IPS-15b (cell line): Measurements from ENCODE around the gene PHF8.

Experiments used
- H3K27me3 ChIP-seq: one replicate; pipeline ENCODE4 v1.6.1; 2013; ENCODE audit warnings: low read length; ENCODE audit not compliant: control insufficient read depth, insufficient read depth
- H3K36me3 ChIP-seq: one replicate; pipeline ENCODE4 v1.6.1; 2013; ENCODE audit warnings: low read length; ENCODE audit not compliant: control insufficient read depth, insufficient read depth
- H3K4me1 ChIP-seq: one replicate; pipeline ENCODE4 v1.6.1; 2013; ENCODE audit warnings: mild to moderate bottlenecking, low read length; ENCODE audit not compliant: control insufficient read depth, insufficient read depth
- H3K4me3 ChIP-seq: one replicate; pipeline ENCODE4 v1.5.1; 2013; ENCODE audit warnings: low read depth, low read length
- H3K9ac ChIP-seq: one replicate; pipeline ENCODE4 v1.6.1; 2013; ENCODE audit warnings: low read depth, mild to moderate bottlenecking, low read length
- H3K9me3 ChIP-seq: one replicate; pipeline ENCODE4 v1.6.1; 2013; ENCODE audit warnings: mild to moderate bottlenecking, low read length; ENCODE audit not compliant: control insufficient read depth, insufficient read depth

The PHF8 gene

GRCh38 chrX:53926030-53926429 lies 118.2 kb downstream of the PHF8 start:
- Histone ChIP-seq H3K27me3 (no peaks in the 10 kb centered on the region), H3K9me3 (no peaks in the 10 kb centered on the region), H3K4me3 (no peak overlapping the region), H3K4me1 (no peaks in the 10 kb centered on the region), H3K36me3 (no peaks in the 10 kb centered on the region), H3K9ac (no peak overlapping the region)

GRCh38 chrX:53918702-53919101 lies 125.6 kb downstream of the PHF8 start:
- H3K4me3 ChIP-seq: no peak overlapping the region
- H3K36me3 ChIP-seq: no peaks in the 10 kb centered on the region
- no peaks in the 10 kb centered on the region for H3K27me3 ChIP-seq
- no peaks in the 10 kb centered on the region for H3K4me1 ChIP-seq
- H3K9ac ChIP-seq: no peak overlapping the region
- no peaks in the 10 kb centered on the region for H3K9me3 ChIP-seq

- Histone ChIP-seq H3K9me3 (peaks cover 3% of the 10 kb centered on the region), H3K27me3 (no peaks in the 10 kb centered on the region), H3K36me3 (no peaks in the 10 kb centered on the region), H3K4me3 (no peak overlapping the region), H3K4me1 (no peaks in the 10 kb centered on the region), H3K9ac (no peak overlapping the region)
Measured at GRCh38 chrX:53900623-53901022, 143.7 kb downstream of the PHF8 start.

GRCh38 chrX:53895270-53895669 lies 149.0 kb downstream of the PHF8 start:
- no peaks in the 10 kb centered on the region for H3K27me3 ChIP-seq
- H3K4me1 ChIP-seq: no peaks in the 10 kb centered on the region
- no peaks in the 10 kb centered on the region for H3K36me3 ChIP-seq

More at GRCh38 chrX:53895270-53895669, 149.0 kb downstream of the PHF8 start:
- Histone ChIP-seq H3K4me3 (no peak overlapping the region), H3K9ac (no peak overlapping the region), H3K9me3 (no peaks in the 10 kb centered on the region)
